ENCODE data around the gene ELP4.

Gene ELP4, protein sequence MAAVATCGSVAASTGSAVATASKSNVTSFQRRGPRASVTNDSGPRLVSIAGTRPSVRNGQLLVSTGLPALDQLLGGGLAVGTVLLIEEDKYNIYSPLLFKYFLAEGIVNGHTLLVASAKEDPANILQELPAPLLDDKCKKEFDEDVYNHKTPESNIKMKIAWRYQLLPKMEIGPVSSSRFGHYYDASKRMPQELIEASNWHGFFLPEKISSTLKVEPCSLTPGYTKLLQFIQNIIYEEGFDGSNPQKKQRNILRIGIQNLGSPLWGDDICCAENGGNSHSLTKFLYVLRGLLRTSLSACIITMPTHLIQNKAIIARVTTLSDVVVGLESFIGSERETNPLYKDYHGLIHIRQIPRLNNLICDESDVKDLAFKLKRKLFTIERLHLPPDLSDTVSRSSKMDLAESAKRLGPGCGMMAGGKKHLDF

DNA sequence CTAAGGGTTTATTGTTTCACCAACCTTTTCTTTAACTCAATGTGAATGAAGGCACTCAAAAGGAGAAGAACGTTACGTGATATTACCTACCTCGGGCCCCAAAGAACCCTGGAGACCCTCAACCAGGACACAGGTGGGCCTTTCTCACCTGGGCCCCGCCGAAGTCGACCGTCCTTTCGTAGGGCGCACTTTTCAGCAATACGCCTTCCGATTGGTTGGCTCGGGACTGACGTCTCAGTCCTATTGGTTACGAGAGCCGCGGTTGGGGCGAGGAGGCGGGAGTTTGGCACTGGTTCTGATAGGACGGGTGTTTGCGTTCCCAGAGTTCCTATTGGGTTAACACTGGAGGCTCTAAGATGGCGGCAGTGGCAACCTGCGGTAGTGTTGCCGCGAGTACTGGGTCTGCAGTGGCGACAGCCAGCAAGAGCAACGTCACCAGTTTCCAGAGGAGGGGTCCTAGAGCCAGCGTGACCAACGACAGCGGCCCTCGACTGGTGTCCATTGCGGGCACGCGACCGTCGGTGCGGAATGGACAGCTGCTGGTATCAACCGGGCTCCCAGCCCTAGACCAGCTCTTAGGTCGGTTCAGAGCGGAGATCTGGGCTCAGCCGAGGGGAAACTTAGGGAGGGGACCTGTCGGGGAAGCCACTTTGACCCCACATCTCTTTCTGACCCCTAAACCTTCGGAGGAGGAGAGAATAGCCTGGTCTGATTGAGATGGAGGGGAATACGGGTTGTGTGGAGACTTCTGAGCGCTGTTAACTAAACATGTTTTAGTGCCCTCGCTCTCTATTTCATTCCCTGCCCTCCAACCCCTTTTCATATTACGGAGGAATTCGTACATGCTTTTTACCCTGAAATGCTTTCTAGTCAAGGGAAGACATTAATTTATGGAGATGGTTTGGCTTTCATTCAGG lies at the start of gene ELP4, which contains the start of gene IMMP1L:
Gene ELP4, plus strand, starts transcription at position 339 of the 917 bp plus-strand sequence. Its CDS starts 18 bp downstream, at position 357.
Gene IMMP1L, minus strand, starts transcription at position 194 of the 917 bp plus-strand sequence. CDS start 46,346 bp downstream, outside the sequence.
- Histone ChIP-seq H3K4me3 (peak within 1 kb of the TSS; percentile 82 to 98 (median 86)), H3K4me1 (peaks cover 9 to 30% (median 25%) of the 10 kb centered on the region in 10 experiments; a peak in 19 of 20 replicates), H4K20me1 (peaks cover 0 to 7% (median 0%) of the 10 kb centered on the region in 11 experiments; a peak in 3 of 22 replicates), H3K27ac (peak within 1 kb of the TSS; percentile 68 to 89 (median 80)), H3K9ac (peak within 1 kb of the TSS; percentile 83 to 88 (median 86)), H3K36me3 (peaks cover 4 to 24% (median 8%) of the 10 kb centered on the region in 11 experiments; a peak in 17 of 22 replicates), H3K4me2 (peak within 1 kb of the TSS; percentile 74 to 94 (median 81)), H3K27me3 (no peaks in the 10 kb centered on the region), H3K9me3 (replicated peaks in 1 of 11) (no peaks in the 10 kb centered on the region)
- TF ChIP-seq Cebpa-rat (IDR thresholded peaks at IDR 0.05) = no peak

DNA sequence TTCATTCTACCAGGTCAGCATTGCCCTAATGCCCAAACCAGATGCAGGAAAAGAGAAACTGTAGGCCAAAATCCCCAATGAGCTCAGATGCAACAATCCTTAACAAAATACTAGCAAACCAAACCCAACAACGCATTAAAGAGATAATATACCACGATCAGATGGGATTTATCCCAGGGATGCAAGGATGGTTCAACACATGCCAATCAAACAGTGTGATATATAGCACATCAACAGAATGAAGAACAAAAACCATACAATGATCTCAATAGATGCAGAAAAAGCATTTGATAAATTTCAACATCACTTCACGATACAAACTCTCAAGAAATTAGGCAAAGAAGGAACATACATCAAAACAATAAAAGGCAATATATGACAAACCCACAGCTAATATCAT lies 45.1 kb upstream of the ELP4 start:
- TF ChIP-seq Cebpa-rat (IDR thresholded peaks at IDR 0.05) = no peak
- Histone ChIP-seq H3K9ac (no peak overlapping the region), H3K9me3 (replicated peaks in 1 of 11) (peaks cover 15 to 38% (median 32%) of the 10 kb centered on the region in 11 experiments)

GRCh38 chr11:31474083-31474482 lies 35.5 kb upstream of the ELP4 start:
- TF ChIP-seq Cebpa-rat (IDR thresholded peaks at IDR 0.05) = no peak
- Histone ChIP-seq H3K4me1 (no peaks in the 10 kb centered on the region), H3K36me3 (peaks cover 0 to 7% (median 0%) of the 10 kb centered on the region in 11 experiments; a peak in 3 of 22 replicates), H3K4me3 (no peak overlapping the region), H3K9me3 (replicated peaks in 1 of 11) (no peaks in the 10 kb centered on the region; a peak in 1 of 22 replicates), H4K20me1 (0 out of 22 replicates have a peak, but pooled peaks cover 0 to 3% (median 0%) of the 10 kb centered on the region in 11 experiments), H3K27me3 (no peaks in the 10 kb centered on the region), H3K4me2 (no peak overlapping the region), H3K27ac (no peak overlapping the region), H3K9ac (no peak overlapping the region)

More for the DNA sequence above, 45.1 kb upstream of the ELP4 start:
- Histone ChIP-seq H4K20me1 (no peaks in the 10 kb centered on the region), H3K27me3 (no peaks in the 10 kb centered on the region), H3K27ac (no peak overlapping the region), H3K4me3 (no peak overlapping the region), H3K4me1 (no peaks in the 10 kb centered on the region), H3K36me3 (peaks cover 0 to 49% (median 18%) of the 10 kb centered on the region in 11 experiments; a peak in 13 of 22 replicates), H3K4me2 (no peak overlapping the region)

GRCh38 chr11:31477528-31478222 lies 31.9 kb upstream of the ELP4 start:
- H3K27me3 ChIP-seq = no peaks in the 10 kb centered on the region
- no peak for TF ChIP-seq Cebpa-rat (IDR thresholded peaks at IDR 0.05)
- H3K4me2 ChIP-seq = no peak overlapping the region
- H3K4me3 ChIP-seq = no peak overlapping the region
- H3K27ac ChIP-seq = no peak overlapping the region
- no peak overlapping the region for H3K9ac ChIP-seq
- H3K9me3 ChIP-seq (replicated peaks in 1 of 11) = no peaks in the 10 kb centered on the region; a peak in 2 of 22 replicates
- peaks cover 0 to 3% (median 0%) of the 10 kb centered on the region in 11 experiments; a peak in 3 of 22 replicates for H3K36me3 ChIP-seq
- 0 out of 22 replicates have a peak, but pooled peaks cover 0 to 3% (median 0%) of the 10 kb centered on the region in 11 experiments for H4K20me1 ChIP-seq
- no peaks in the 10 kb centered on the region for H3K4me1 ChIP-seq

- H3K4me2 ChIP-seq = no peak overlapping the region
- peaks cover 0 to 7% (median 0%) of the 10 kb centered on the region in 11 experiments; a peak in 3 of 22 replicates for H3K36me3 ChIP-seq
- H3K4me3 ChIP-seq = no peak overlapping the region
- H3K4me1 ChIP-seq = no peaks in the 10 kb centered on the region
- no peaks in the 10 kb centered on the region; a peak in 2 of 22 replicates for H3K9me3 ChIP-seq (replicated peaks in 1 of 11)
- H3K27ac ChIP-seq = no peak overlapping the region
- H4K20me1 ChIP-seq = 0 out of 22 replicates have a peak, but pooled peaks cover 0 to 3% (median 0%) of the 10 kb centered on the region in 11 experiments
- H3K9ac ChIP-seq = no peak overlapping the region
- H3K27me3 ChIP-seq = no peaks in the 10 kb centered on the region
- no peak for TF ChIP-seq Cebpa-rat (IDR thresholded peaks at IDR 0.05)
Measured at GRCh38 chr11:31478223-31478590, 31.4 kb upstream of the ELP4 start.

DNA sequence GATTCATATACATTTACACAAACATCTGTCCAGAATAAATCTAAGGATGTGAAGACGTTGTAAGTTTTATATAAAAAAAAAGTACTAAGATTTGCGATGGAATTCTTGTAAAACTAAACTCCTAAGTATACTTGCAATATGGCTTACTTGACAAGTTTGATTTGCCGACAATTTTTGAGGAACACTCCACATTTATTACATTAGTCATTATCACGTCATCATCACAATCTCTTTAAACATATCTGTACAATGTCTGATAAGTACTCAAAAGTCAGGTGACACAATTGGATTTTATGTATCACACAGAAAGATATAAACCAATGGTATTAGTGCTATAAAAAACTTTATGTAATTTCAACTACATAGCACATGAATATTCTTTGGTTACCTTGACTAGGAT lies 30.5 kb upstream of the ELP4 start:
- no peak overlapping the region for H3K4me2 ChIP-seq
- H3K9ac ChIP-seq = no peak overlapping the region
- no peak overlapping the region for H3K4me3 ChIP-seq
- H3K36me3 ChIP-seq = peaks cover 0 to 8% (median 0%) of the 10 kb centered on the region in 11 experiments; a peak in 2 of 22 replicates
- H4K20me1 ChIP-seq = 0 out of 22 replicates have a peak, but pooled peaks cover 0 to 3% (median 0%) of the 10 kb centered on the region in 11 experiments
- no peak for TF ChIP-seq Cebpa-rat (IDR thresholded peaks at IDR 0.05)
- H3K27ac ChIP-seq = no peak overlapping the region
- H3K9me3 ChIP-seq (replicated peaks in 1 of 11) = no peaks in the 10 kb centered on the region; a peak in 2 of 22 replicates
- no peaks in the 10 kb centered on the region for H3K27me3 ChIP-seq
- no peaks in the 10 kb centered on the region for H3K4me1 ChIP-seq

- H3K4me1 ChIP-seq = no peaks in the 10 kb centered on the region
- no peaks in the 10 kb centered on the region; a peak in 2 of 22 replicates for H3K9me3 ChIP-seq (replicated peaks in 1 of 11)
- no peak overlapping the region for H3K9ac ChIP-seq
- H3K4me3 ChIP-seq = no peak overlapping the region
- no peak overlapping the region for H3K27ac ChIP-seq
- peaks cover 0 to 7% (median 0%) of the 10 kb centered on the region in 11 experiments; a peak in 1 of 22 replicates for H3K36me3 ChIP-seq
- no peak for TF ChIP-seq Cebpa-rat (IDR thresholded peaks at IDR 0.05)
- no peaks in the 10 kb centered on the region for H3K27me3 ChIP-seq
- no peaks in the 10 kb centered on the region; a peak in 1 of 22 replicates for H4K20me1 ChIP-seq
- no peak overlapping the region for H3K4me2 ChIP-seq
Measured at GRCh38 chr11:31480930-31481329, 28.6 kb upstream of the ELP4 start.

- H3K4me3 ChIP-seq = no peak overlapping the region
- H3K27me3 ChIP-seq = no peaks in the 10 kb centered on the region
- H3K27ac ChIP-seq = no peak overlapping the region
- H4K20me1 ChIP-seq = peaks cover 0 to 7% (median 0%) of the 10 kb centered on the region in 11 experiments; a peak in 3 of 22 replicates
- no peak overlapping the region for H3K9ac ChIP-seq
- H3K36me3 ChIP-seq = peaks cover 0 to 14% (median 0%) of the 10 kb centered on the region in 11 experiments; a peak in 1 of 22 replicates
- TF ChIP-seq Cebpa-rat (IDR thresholded peaks at IDR 0.05) = no peak
- no peak overlapping the region for H3K4me2 ChIP-seq
- no peaks in the 10 kb centered on the region; a peak in 2 of 22 replicates for H3K9me3 ChIP-seq (replicated peaks in 1 of 11)
- H3K4me1 ChIP-seq = no peaks in the 10 kb centered on the region
Measured at GRCh38 chr11:31484497-31484896, 25.1 kb upstream of the ELP4 start.
